Mucosa of descending colon (tissue), 3 donors: Measurements from ENCODE around the gene PRAF2. TPM values are rescaled to one million over a fixed set of nuclear protein-coding genes. Genes with fewer than 3 reads are reported as not detected.

Experiments used
- ATAC-seq: fragments of 200-7000 bp; cut with Tn5 transposase; one replicate; pipeline ENCODE4 v1.9.1; 2020; ENCODE audit warnings: mild to moderate bottlenecking, moderate library complexity
- DNase-seq, 3 donors: peaks; one replicate each; pipeline ENCODE4 v3.0.0-alpha.2; 2020
- H3K36me3 ChIP-seq: fragments of 200-600 bp; one replicate; pipeline ENCODE4 v1.8.0; 2021; ENCODE audit warnings: low read depth, mild to moderate bottlenecking
- H3K4me1 ChIP-seq: fragments of 200-600 bp; one replicate; pipeline ENCODE4 v1.8.0; 2021; ENCODE audit warnings: low read depth, mild to moderate bottlenecking
- H3K4me3 ChIP-seq: fragments of 200-600 bp; one replicate; pipeline ENCODE4 v1.8.0; 2021; ENCODE audit warnings: mild to moderate bottlenecking
- H3K9me3 ChIP-seq: fragments of 200-600 bp; one replicate; pipeline ENCODE4 v1.8.0; 2021; ENCODE audit warnings: mild to moderate bottlenecking
- CTCF ChIP-seq: fragments of 200-600 bp; IDR thresholded peaks from one replicate; pipeline ENCODE4 v1.8.0; 2022; ENCODE audit warnings: antibody characterized with exemption, mild to moderate bottlenecking
- intact Hi-C, 2 donors: fragments of 100-400 bp; cut with DNase I in 1 of 2; cut with micrococcal nuclease in 1 of 2; formaldehyde crosslinking; loops; one replicate each; pipeline versions ENCODE4 v1.11.0 to v1.11.1; 2022; cut with DNase I, micrococcal nuclease
- total RNA-seq, 3 donors: library from RNA; stranded (reverse); fragmentation: NEBNext Ultra II Directional in 2 of 3; extraction: Animal tissue kit (Norgen Biotek cat#: 25700) in 2 of 3; gene quantifications; one replicate each; pipeline versions ENCODE4 v1.2.1 to v1.2.4, GENCODE V29; 2021 to 2023
- donor health status: DM: no; HTN: no; CAD: no; lungs with moderate emphysema.
- donor health status: DM: no; HTN: no; CAD: no.
- donor health status: DM: no; HTN: yes; CAD: no.

Gene PRAF2
- total RNA-seq, 3 donors from 2014 or later: 3.9 to 18.7 (median 8.1) TPM

- intact Hi-C loops: no loop called here
- no peak for TF ChIP-seq CTCF
- Histone ChIP-seq H3K4me3 (no peak overlapping the region), H3K9me3 (no peaks in the 10 kb centered on the region), H3K4me1 (no peaks in the 10 kb centered on the region), H3K36me3 (no peaks in the 10 kb centered on the region)
- ATAC-seq (no peak), DNase-seq (no peak)
Observed at GRCh38 chrX:49116076-49116475, 42.3 kb upstream of the PRAF2 start.

GRCh38 chrX:49111791-49112190 is 38.0 kb upstream of the PRAF2 start:
- Histone ChIP-seq H3K4me3 (no peak overlapping the region), H3K36me3 (no peaks in the 10 kb centered on the region), H3K4me1 (no peaks in the 10 kb centered on the region), H3K9me3 (no peaks in the 10 kb centered on the region)
- ATAC-seq (no peak), DNase-seq (no peak)
- TF ChIP-seq CTCF: no peak
- intact Hi-C loops: no loop called here

- ATAC-seq (no peak), DNase-seq (no peak)
- Histone ChIP-seq H3K9me3 (no peaks in the 10 kb centered on the region), H3K4me1 (no peaks in the 10 kb centered on the region), H3K36me3 (no peaks in the 10 kb centered on the region), H3K4me3 (no peak overlapping the region)
- intact Hi-C loops: no loop called here
- TF ChIP-seq CTCF: no peak
Observed at GRCh38 chrX:49110417-49110816, 36.6 kb upstream of the PRAF2 start.

- Histone ChIP-seq H3K4me3 (no peak overlapping the region), H3K36me3 (no peaks in the 10 kb centered on the region), H3K9me3 (no peaks in the 10 kb centered on the region), H3K4me1 (no peaks in the 10 kb centered on the region)
- intact Hi-C loops: no loop called here
- TF ChIP-seq CTCF: no peak
- ATAC-seq (no peak), DNase-seq (no peak)
Observed at GRCh38 chrX:49108641-49109040, 34.8 kb upstream of the PRAF2 start.

GRCh38 chrX:49106930-49107329 is 33.1 kb upstream of the PRAF2 start:
- TF ChIP-seq CTCF: no peak
- Histone ChIP-seq H3K4me1 (no peaks in the 10 kb centered on the region), H3K9me3 (no peaks in the 10 kb centered on the region), H3K4me3 (no peak overlapping the region), H3K36me3 (no peaks in the 10 kb centered on the region)
- intact Hi-C loops: no loop called here
- ATAC-seq (peak; percentile 82), DNase-seq (peak in 1 of 3 donors; percentile 17)

GRCh38 chrX:49106296-49106695 is 32.5 kb upstream of the PRAF2 start:
- H3K4me3 ChIP-seq: no peak overlapping the region
- ATAC-seq (no peak), DNase-seq (no peak)
- intact Hi-C loops: no loop called here
- TF ChIP-seq CTCF: no peak
- H3K9me3 ChIP-seq: no peaks in the 10 kb centered on the region
- no peaks in the 10 kb centered on the region for H3K36me3 ChIP-seq
- H3K4me1 ChIP-seq: no peaks in the 10 kb centered on the region
